GM23248 (cell line): ENCODE data around the gene TUBGCP6. TPM values are rescaled to one million over a fixed set of nuclear protein-coding genes. Genes with fewer than 3 reads are reported as not detected.

Experiments used
- DNase-seq: peaks from one replicate; pipeline ENCODE4 v3.0.0-alpha.2; 2015
- H2AFZ ChIP-seq: fragments of 200-600 bp; sonication (generic); 2 replicates; pipeline ENCODE4 v1.6.1; 2016; ENCODE audit warnings: antibody characterized with exemption
- H3F3A ChIP-seq: fragments of 200-600 bp; sonication (generic); 2 replicates; pipeline ENCODE4 v1.6.1; 2016; ENCODE audit warnings: mild to moderate bottlenecking, antibody characterized with exemption, mixed run types; ENCODE audit not compliant: insufficient read depth
- H3K27ac ChIP-seq: fragments of 200-600 bp; sonication (generic); 2 replicates; pipeline ENCODE4 v1.5.1; 2016; ENCODE audit warnings: mild to moderate bottlenecking
- H3K27me3 ChIP-seq: fragments of 200-600 bp; sonication (generic); replicated peaks from 2 replicates; pipeline ENCODE4 v1.6.1; 2016; ENCODE audit warnings: mild to moderate bottlenecking; ENCODE audit not compliant: insufficient read depth
- H3K36me3 ChIP-seq: fragments of 200-600 bp; sonication (generic); 2 replicates; pipeline ENCODE4 v1.6.1; 2016; ENCODE audit warnings: low read depth, mild to moderate bottlenecking
- H3K4me1 ChIP-seq: fragments of 200-600 bp; sonication (generic); 2 replicates; pipeline ENCODE4 v1.6.1; 2016; ENCODE audit warnings: mild to moderate bottlenecking; ENCODE audit not compliant: insufficient read depth
- H3K4me2 ChIP-seq: fragments of 200-600 bp; sonication (generic); one replicate; pipeline ENCODE4 v1.6.1; 2016; ENCODE audit warnings: mild to moderate bottlenecking; ENCODE audit not compliant: unreplicated experiment
- H3K4me3 ChIP-seq: fragments of 200-600 bp; sonication (generic); 2 replicates; pipeline ENCODE4 v1.5.1; 2016; ENCODE audit warnings: mild to moderate bottlenecking
- H3K79me2 ChIP-seq: fragments of 200-600 bp; sonication (generic); 2 replicates; pipeline ENCODE4 v1.6.1; 2016; ENCODE audit warnings: mild to moderate bottlenecking; ENCODE audit not compliant: insufficient read depth
- H3K9ac ChIP-seq: fragments of 200-600 bp; sonication (generic); 2 replicates; pipeline ENCODE4 v1.6.1; 2016; ENCODE audit warnings: mild to moderate bottlenecking
- H3K9me2 ChIP-seq: fragments of 200-600 bp; sonication (generic); 2 replicates; pipeline ENCODE4 v1.6.1; 2016; ENCODE audit warnings: mixed run types, mild to moderate bottlenecking, moderate library complexity; ENCODE audit not compliant: insufficient read depth
- H3K9me3 ChIP-seq: fragments of 200-600 bp; sonication (generic); one replicate; pipeline ENCODE4 v1.6.1; 2017; ENCODE audit warnings: low read depth
- H4K20me1 ChIP-seq: fragments of 200-600 bp; sonication (generic); 2 replicates; pipeline ENCODE4 v1.6.0; 2016; ENCODE audit not compliant: insufficient read depth
- EZH2 ChIP-seq: fragments of 200-600 bp; sonication (generic); IDR thresholded peaks from 2 replicates; pipeline ENCODE4 v1.6.1; 2018; ENCODE audit warnings: antibody characterized with exemption, mild to moderate bottlenecking; ENCODE audit not compliant: insufficient read depth, poor library complexity, severe bottlenecking
- EZH2phosphoT487 ChIP-seq: fragments of 200-600 bp; sonication (generic); IDR thresholded peaks from 2 replicates; pipeline ENCODE4 v1.6.1; 2018; ENCODE audit warnings: antibody characterized with exemption, moderate library complexity, mild to moderate bottlenecking, low read depth; ENCODE audit not compliant: insufficient read depth
- WGBS, 2 experiments: methylation state at CpG; one replicate each; pipeline ENCODE4 v1.1.6; 2015 to 2017; ENCODE audit warnings: low lambda C conversion rate in 2 of 2, low coverage in 1 of 2; ENCODE audit errors: missing lambda C conversion rate in 2 of 2; 5-methylcytosine and 5-hydroxymethylcytosine counted together
- in situ Hi-C: fragments of 300-500 bp; cut with MboI; formaldehyde crosslinking; loops from 2 replicates; pipeline ENCODE4 v1.15.0; 2020
- polyA plus RNA-seq: library from polyadenylated mRNA; unstranded; fragments of >200 nt; fragmentation: Nextera tagmentation; extraction: Ambion mirVana; gene quantifications from 2 replicates; pipeline ENCODE4 v1.2.1, GENCODE V29; 2016
- total RNA-seq: library from RNA; depleted of rRNA; stranded (reverse); fragments of >200 nt; shearing (Covaris generic); gene quantifications from 2 replicates; pipeline ENCODE4 v1.2.3, GENCODE V29; 2014

TUBGCP6 gene
- total and polyA plus RNA-seq, 2 experiments from 2014 or later, result 16.6 to 32.0 TPM

GRCh38 chr22:50277761-50278160, 32.9 kb upstream of the TUBGCP6 start:
- Histone ChIP-seq H3K4me1 (no peaks in the 10 kb centered on the region), H3K36me3 (peaks cover 37% of the 10 kb centered on the region; the same call in 1 of the 2 replicates), H3K9me3 (no peaks in the 10 kb centered on the region), H3K4me3 (no peak overlapping the region), H3K27ac (no peak overlapping the region), H3F3A (peaks cover 18% of the 10 kb centered on the region), H3K4me2 (no peak overlapping the region), H4K20me1 (no peaks in the 10 kb centered on the region), H3K27me3 (no peaks in the 10 kb centered on the region), H3K9ac (no peak overlapping the region), H3K9me2 (no peaks in the 10 kb centered on the region), H2AFZ (no peak overlapping the region), H3K79me2 (no peaks in the 10 kb centered on the region; the same call in 1 of the 2 replicates)
- DNase-seq, result no peak
- 91 to 93% methylated on average over 14 to 21 of the region's 25 CpGs for WGBS, 2 experiments
- TF ChIP-seq EZH2 (no peak), EZH2phosphoT487 (no peak)
- in situ Hi-C loops, result loop anchor here (10.0 kb wide), 1 partner anchor 57 kb away; no protein-coding TSS in a partner anchor

- Histone ChIP-seq H3K79me2 (no peaks in the 10 kb centered on the region; the same call in 1 of the 2 replicates), H3F3A (peaks cover 18% of the 10 kb centered on the region), H3K27me3 (no peaks in the 10 kb centered on the region), H3K36me3 (peaks cover 27% of the 10 kb centered on the region; the same call in 1 of the 2 replicates), H3K9ac (no peak overlapping the region), H3K27ac (no peak overlapping the region), H3K4me2 (no peak overlapping the region), H3K4me3 (no peak overlapping the region), H3K9me2 (no peaks in the 10 kb centered on the region), H3K9me3 (no peaks in the 10 kb centered on the region), H4K20me1 (no peaks in the 10 kb centered on the region), H2AFZ (no peak overlapping the region), H3K4me1 (peaks cover 4% of the 10 kb centered on the region)
- no peak for TF ChIP-seq EZH2
- no peak for TF ChIP-seq EZH2phosphoT487
- DNase-seq, result peak; percentile 66
- WGBS, 2 experiments, result 60 to 80% methylated on average over 3 to 25 of the region's 25 CpGs
- in situ Hi-C loops, result loop anchor here (10.0 kb wide), 1 partner anchor 59 kb away; no protein-coding TSS in a partner anchor
Observed at GRCh38 chr22:50276143-50276542, 31.3 kb upstream of the TUBGCP6 start.

- TF ChIP-seq EZH2 (no peak), EZH2phosphoT487 (no peak)
- Histone ChIP-seq H2AFZ (no peak overlapping the region), H3K27me3 (no peaks in the 10 kb centered on the region), H3K36me3 (peaks cover 22% of the 10 kb centered on the region; the same call in 1 of the 2 replicates), H3K27ac (no peak overlapping the region), H3K9me3 (no peaks in the 10 kb centered on the region), H3K79me2 (no peaks in the 10 kb centered on the region; the same call in 1 of the 2 replicates), H3K4me1 (peaks cover 7% of the 10 kb centered on the region), H3K9me2 (no peaks in the 10 kb centered on the region), H3K9ac (no peak overlapping the region), H3K4me3 (no peak overlapping the region), H4K20me1 (no peaks in the 10 kb centered on the region), H3F3A (peaks cover 18% of the 10 kb centered on the region), H3K4me2 (no peak overlapping the region)
- in situ Hi-C loops, result loop anchor here (10.0 kb wide), 1 partner anchor 59 kb away; no protein-coding TSS in a partner anchor
- DNase-seq, result no peak
- 89 to 92% methylated on average over 28 to 42 of the region's 43 CpGs for WGBS, 2 experiments
Observed at GRCh38 chr22:50275181-50276055, 30.6 kb upstream of the TUBGCP6 start.

- Histone ChIP-seq H2AFZ (no peak overlapping the region), H3K9me2 (no peaks in the 10 kb centered on the region), H3K27me3 (no peaks in the 10 kb centered on the region), H4K20me1 (no peaks in the 10 kb centered on the region), H3F3A (peaks cover 18% of the 10 kb centered on the region), H3K9me3 (no peaks in the 10 kb centered on the region), H3K4me3 (no peak overlapping the region), H3K4me1 (peaks cover 7% of the 10 kb centered on the region), H3K27ac (no peak overlapping the region), H3K9ac (no peak overlapping the region), H3K36me3 (peaks cover 22% of the 10 kb centered on the region; the same call in 1 of the 2 replicates), H3K79me2 (no peaks in the 10 kb centered on the region; the same call in 1 of the 2 replicates), H3K4me2 (no peak overlapping the region)
- no peak for TF ChIP-seq EZH2phosphoT487
- no peak for TF ChIP-seq EZH2
- WGBS, 2 experiments, result 80 to 84% methylated on average over 7 of the region's 7 CpGs
- in situ Hi-C loops, result loop anchor here (10.0 kb wide), 1 partner anchor 60 kb away; no protein-coding TSS in a partner anchor
- no peak for DNase-seq
Observed at GRCh38 chr22:50274771-50275170, 29.9 kb upstream of the TUBGCP6 start.
